ENCODE data around the gene KANK4. TPM values are rescaled to one million over a fixed set of nuclear protein-coding genes. Genes with fewer than 3 reads are reported as not detected.

KANK4 gene
- total RNA-seq, 4 donors from 2014 or later, result 1.3 to 2.7 (median 1.7) TPM

DNA sequence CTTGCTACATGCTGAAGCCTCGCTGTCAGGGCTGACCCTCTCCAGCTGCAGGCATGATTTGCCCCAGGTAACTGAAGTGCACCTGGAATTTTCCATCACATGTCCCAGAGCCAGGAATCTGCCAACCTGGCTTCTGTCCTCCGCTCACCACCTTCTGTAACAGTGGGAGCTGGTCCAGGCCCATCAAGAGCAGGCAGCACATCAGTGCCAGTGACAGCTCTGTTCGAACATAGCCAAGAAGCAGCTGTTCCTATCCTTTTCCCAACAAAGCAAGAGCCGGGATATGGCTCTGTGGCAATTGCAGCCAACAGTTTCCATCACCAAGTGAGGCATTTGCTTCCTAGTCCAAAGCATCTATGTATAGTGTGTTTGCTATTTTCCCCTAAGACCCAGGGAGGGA, 42.2 kb upstream of the KANK4 start:
- DNase-seq (ENCODE audit: low spot score) (no peak), ATAC-seq (ENCODE audit: low FRiP score) (no peak)
- TF ChIP-seq, protein P1, sequence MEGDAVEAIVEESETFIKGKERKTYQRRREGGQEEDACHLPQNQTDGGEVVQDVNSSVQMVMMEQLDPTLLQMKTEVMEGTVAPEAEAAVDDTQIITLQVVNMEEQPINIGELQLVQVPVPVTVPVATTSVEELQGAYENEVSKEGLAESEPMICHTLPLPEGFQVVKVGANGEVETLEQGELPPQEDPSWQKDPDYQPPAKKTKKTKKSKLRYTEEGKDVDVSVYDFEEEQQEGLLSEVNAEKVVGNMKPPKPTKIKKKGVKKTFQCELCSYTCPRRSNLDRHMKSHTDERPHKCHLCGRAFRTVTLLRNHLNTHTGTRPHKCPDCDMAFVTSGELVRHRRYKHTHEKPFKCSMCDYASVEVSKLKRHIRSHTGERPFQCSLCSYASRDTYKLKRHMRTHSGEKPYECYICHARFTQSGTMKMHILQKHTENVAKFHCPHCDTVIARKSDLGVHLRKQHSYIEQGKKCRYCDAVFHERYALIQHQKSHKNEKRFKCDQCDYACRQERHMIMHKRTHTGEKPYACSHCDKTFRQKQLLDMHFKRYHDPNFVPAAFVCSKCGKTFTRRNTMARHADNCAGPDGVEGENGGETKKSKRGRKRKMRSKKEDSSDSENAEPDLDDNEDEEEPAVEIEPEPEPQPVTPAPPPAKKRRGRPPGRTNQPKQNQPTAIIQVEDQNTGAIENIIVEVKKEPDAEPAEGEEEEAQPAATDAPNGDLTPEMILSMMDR (IDR thresholded peaks at IDR 0.05), result no peak

DNA sequence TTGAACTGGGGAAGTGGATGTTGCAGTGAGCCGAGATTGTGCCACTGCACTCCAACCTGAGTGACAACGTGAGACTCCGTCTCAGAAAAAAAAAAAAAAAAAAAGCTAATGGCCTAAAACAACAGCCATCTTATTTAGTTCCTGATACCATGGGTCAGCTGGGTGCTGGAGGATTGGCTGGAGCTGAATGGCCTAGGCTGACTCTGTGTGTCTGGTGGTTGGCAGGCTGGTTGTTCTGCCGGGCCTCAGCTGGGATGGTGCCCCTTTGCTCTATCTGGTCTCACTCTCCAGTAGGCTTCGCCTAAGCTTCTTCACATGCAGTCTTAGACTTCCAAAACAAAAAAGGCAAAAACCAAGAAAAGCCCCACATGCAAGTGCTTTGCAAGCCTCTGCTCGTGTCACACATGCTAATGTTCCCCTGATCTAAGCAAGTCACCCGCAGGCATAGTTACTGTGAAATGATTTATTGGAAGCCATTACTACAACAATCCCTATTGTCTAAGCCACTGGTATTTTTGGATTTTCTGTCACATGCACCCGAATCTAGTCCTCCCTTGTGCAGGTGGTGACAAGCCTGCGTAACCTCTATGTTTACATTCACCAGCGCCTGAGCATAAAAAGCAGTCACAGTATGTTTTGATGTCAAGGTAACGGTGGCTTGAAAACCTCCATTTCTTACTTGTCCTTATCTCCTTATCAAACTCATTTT, 39.6 kb upstream of the KANK4 start:
- ATAC-seq (ENCODE audit: low FRiP score), result no peak
- DNase-seq (ENCODE audit: low spot score), result no peak
- TF ChIP-seq, protein P1 (IDR thresholded peaks at IDR 0.05), result no peak

GRCh38 chr1:62357916-62358315, 38.7 kb upstream of the KANK4 start:
- no peak for ATAC-seq (ENCODE audit: low FRiP score)
- TF ChIP-seq, protein P1 (IDR thresholded peaks at IDR 0.05), result no peak
- no peak for DNase-seq (ENCODE audit: low spot score)

DNA sequence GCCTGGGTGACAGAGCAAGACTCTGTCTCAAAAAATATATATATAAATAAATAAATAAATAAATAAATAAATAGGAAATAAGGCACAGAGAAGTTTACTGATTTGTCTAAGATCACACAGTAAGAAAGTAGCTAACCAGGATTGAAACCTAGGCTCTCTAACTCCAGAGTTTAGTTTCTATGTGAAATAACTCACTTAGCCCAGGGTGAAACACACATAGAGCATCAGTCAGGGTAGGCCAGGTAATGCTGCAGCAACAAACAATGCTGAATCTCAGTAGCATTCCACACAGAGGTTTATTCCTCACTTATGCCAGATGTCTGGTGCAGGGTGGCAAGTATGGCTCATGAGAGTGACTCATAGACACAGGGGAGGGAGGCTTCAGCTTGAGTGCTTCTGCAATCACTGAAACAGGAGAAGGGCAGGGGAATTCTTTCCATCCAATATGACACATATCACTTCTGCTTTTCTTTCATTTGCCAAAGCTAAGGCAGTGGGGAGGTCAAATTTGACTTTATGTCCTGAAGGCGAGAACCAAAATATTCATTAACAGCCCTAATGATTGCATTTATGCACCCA, 37.1 kb upstream of the KANK4 start:
- TF ChIP-seq, protein P1 (IDR thresholded peaks at IDR 0.05), result no peak
- DNase-seq (ENCODE audit: low spot score) (no peak), ATAC-seq (ENCODE audit: low FRiP score) (no peak)

DNA sequence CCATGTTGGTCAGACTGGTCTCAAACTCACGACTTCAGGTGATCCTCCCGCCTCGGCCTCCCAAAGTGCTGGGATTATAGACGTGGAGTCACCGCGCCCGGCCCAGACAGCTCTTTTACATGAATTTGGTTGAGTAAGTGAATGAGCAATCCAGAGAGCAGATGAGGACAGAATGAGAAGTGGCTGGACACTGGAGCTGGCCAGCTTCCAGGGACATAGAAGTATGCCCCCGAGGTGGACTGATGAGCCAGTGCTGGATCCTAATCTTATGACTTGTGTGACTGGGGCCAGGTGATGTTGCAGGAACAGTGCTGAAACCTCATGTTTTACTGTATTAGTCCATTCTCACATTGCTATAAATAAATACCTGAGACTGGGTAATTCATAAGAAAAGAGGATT, 35.9 kb upstream of the KANK4 start:
- TF ChIP-seq, protein P1 (IDR thresholded peaks at IDR 0.05), result no peak
- DNase-seq (ENCODE audit: low spot score) (no peak), ATAC-seq (ENCODE audit: low FRiP score) (no peak)

DNA sequence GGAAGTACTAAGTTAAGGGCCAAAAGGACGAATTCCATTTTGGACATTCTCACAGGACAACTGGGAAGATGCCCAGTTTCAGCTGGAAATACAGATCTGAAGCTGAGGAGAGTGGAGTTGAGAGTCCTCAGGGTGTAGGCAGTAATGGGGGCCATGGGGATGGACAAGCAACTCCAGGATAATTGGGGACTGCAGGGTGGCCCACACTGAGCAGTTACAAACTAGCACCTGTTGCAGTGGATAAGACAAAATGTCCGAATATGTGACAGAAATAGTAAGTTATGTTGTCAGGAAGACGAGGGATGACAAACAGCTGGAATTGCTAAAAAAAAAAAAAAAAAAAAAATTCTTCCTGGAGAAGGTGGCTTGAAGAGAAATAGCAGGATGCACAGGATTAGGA, 34.6 kb upstream of the KANK4 start:
- DNase-seq (ENCODE audit: low spot score) (no peak), ATAC-seq (ENCODE audit: low FRiP score) (no peak)
- TF ChIP-seq, protein P1 (IDR thresholded peaks at IDR 0.05), result no peak

- DNase-seq (ENCODE audit: low spot score) (no peak), ATAC-seq (ENCODE audit: low FRiP score) (no peak)
- TF ChIP-seq, protein P1 (IDR thresholded peaks at IDR 0.05), result no peak
Observed at GRCh38 chr1:62352387-62352786, 33.2 kb upstream of the KANK4 start.

All from omental fat pad (tissue), 4 donors.